ENCODE results near the gene NMBR.

- TF ChIP-seq CTCF (IDR thresholded peaks at IDR 0.05) (no peak), EZH2 (IDR thresholded peaks at IDR 0.05; ENCODE audit: borderline replicate concordance, insufficient read depth, low read depth, low read length, poor library complexity, severe bottlenecking) (no peak)
These were observed 27.1 kb upstream of the NMBR start for GRCh38 chr6:142173980-142174379.
